Measurements from ENCODE around the gene NFYA. TPM values are rescaled to one million over a fixed set of nuclear protein-coding genes. Genes with fewer than 3 reads are reported as not detected.

NFYA gene
- total and polyA plus RNA-seq, 2 of the 13 experiments (the other 11 are each of a cell fraction or from before 2014, with no cell fraction given), result 16.0 to 22.9 TPM

GRCh38 chr6:41040940-41041536 lies 31.7 kb upstream of the NFYA start:
- peak overlapping the region; percentile 73 for H3K9ac ChIP-seq (ENCODE audit: insufficient read depth, low read depth, low read length)
- no TSS peak for BruUV-seq (replicated peaks)
- WGBS (ENCODE audit: low lambda C conversion rate), result 48% methylated on average over 1 of the region's 1 CpG
- H2AFZ ChIP-seq (ENCODE audit: low read length), result no peak overlapping the region
- H3K36me3 ChIP-seq (replicated peaks in 1 of 2; ENCODE audit: control insufficient read depth in 1 of 2, insufficient read depth in 2 of 2, low read length in 2 of 2), result no peaks in the 10 kb centered on the region
- H3K9me3 ChIP-seq (ENCODE audit: low read length), result no peaks in the 10 kb centered on the region
- ChIA-PET POLR2A (interaction anchor here (0.8 to 4.2 kb wide), 17 partner anchors 9 to 479 kb away, joined by 3 to 59 read pairs (median 10); partner anchors contain the start of genes APOBEC2, NFYA and OARD1), CTCF (ENCODE audit: low intra/inter-chr PET ratio, low total read pairs) (interaction anchor here (3.3 kb wide), 1 partner anchor 24 kb away, joined by 25 read pairs; no protein-coding TSS in a partner anchor)
- peak overlapping the region in 1 of 3 experiments; percentile 64; a peak in 1 of 6 replicates for H3K4me3 ChIP-seq (replicated peaks in 1 of 3; ENCODE audit: insufficient read depth in 1 of 3, low read depth in 2 of 3, low read length in 3 of 3)
- no peak for DNase-seq (ENCODE audit: low spot score)
- H3K27ac ChIP-seq (ENCODE audit: extremely low read length, insufficient read depth, low read length), result peak overlapping the region; percentile 94
- peak overlapping the region; percentile 79 for H3K4me2 ChIP-seq (ENCODE audit: low read depth, low read length)
- in situ Hi-C loops (cut with HindIII; ENCODE audit: extremely low pct_ligation_motif_present, low pct_unique_long_range_greater_than_20kb) (loop anchor here (25.0 kb wide), 1 partner anchor 704 kb away; no protein-coding TSS in a partner anchor), intact Hi-C loops (cut with micrococcal nuclease; ENCODE audit: unreplicated experiment) (loop anchor here (1.0 to 5.0 kb wide), 2 partner anchors 24 to 44 kb away; no protein-coding TSS in a partner anchor)
- H3K79me2 ChIP-seq (ENCODE audit: insufficient read depth, low read length), result no peaks in the 10 kb centered on the region
- H3K4me1 ChIP-seq (ENCODE audit: insufficient read depth, low read length), result peaks cover 80% of the 10 kb centered on the region
- H3K27me3 ChIP-seq (ENCODE audit: control insufficient read depth in 1 of 2, insufficient read depth in 2 of 2, low read length in 2 of 2), result no peaks in the 10 kb centered on the region
- no peak; the same call in 2 of the 3 replicates for ATAC-seq
- H4K20me1 ChIP-seq (ENCODE audit: insufficient read depth, low read length), result no peaks in the 10 kb centered on the region
- FAIRE-seq, result no peak
- TF ChIP-seq NFE2L1 (CRISPR knock-in tag; IDR thresholded peaks at IDR 0.05; ENCODE audit: borderline replicate concordance) (no peak), HOXA9 (CRISPR knock-in tag; IDR thresholded peaks at IDR 0.05; ENCODE audit: borderline replicate concordance) (no peak), ZNF776 (CRISPR knock-in tag; IDR thresholded peaks at IDR 0.05) (no peak), ZNF674 (CRISPR knock-in tag; IDR thresholded peaks at IDR 0.05; ENCODE audit: low read depth) (no peak), MXD4 (CRISPR knock-in tag; IDR thresholded peaks at IDR 0.05) (0 out of 2 replicates have a peak, but pooled peaks have one; percentile 1), BHLHE40 (IDR thresholded peaks at IDR 0.05; ENCODE audit: low read length) (no peak), ZNF124 (CRISPR knock-in tag; IDR thresholded peaks at IDR 0.05) (peak; percentile 2; the same call in 1 of the 2 replicates), ZNF703 (CRISPR knock-in tag; IDR thresholded peaks at IDR 0.05; ENCODE audit: borderline replicate concordance) (no peak), MAFG (CRISPR knock-in tag; IDR thresholded peaks at IDR 0.05) (no peak), ETV5 (CRISPR knock-in tag; IDR thresholded peaks at IDR 0.05; ENCODE audit: borderline replicate concordance) (no peak), ZNF646 (CRISPR knock-in tag; IDR thresholded peaks at IDR 0.05) (no peak), SOX5 (CRISPR knock-in tag; IDR thresholded peaks at IDR 0.05; ENCODE audit: borderline replicate concordance) (no peak), BORCS8-MEF2B (CRISPR knock-in tag; IDR thresholded peaks at IDR 0.05) (no peak), SSRP1 (CRISPR knock-in tag; IDR thresholded peaks at IDR 0.05) (peak; percentile 92; the same call in 1 of the 2 replicates), HNF4G (IDR thresholded peaks at IDR 0.05; ENCODE audit: borderline replicate concordance, low read depth, low read length) (no peak), HNF4G (CRISPR knock-in tag; IDR thresholded peaks at IDR 0.05; ENCODE audit: borderline replicate concordance, low read depth) (no peak), FOXO1 (CRISPR knock-in tag; IDR thresholded peaks at IDR 0.05) (no peak), GTF2F1 (IDR thresholded peaks at IDR 0.05; ENCODE audit: low read length) (no peak), HIVEP1 (CRISPR knock-in tag; IDR thresholded peaks at IDR 0.05) (no peak)
